SK-N-SH treated with all-trans-retinoic acid at 6 μM for 48 hours (cell line): Measurements from ENCODE around the gene PRAF2.
A peak's percentile ranks its signal among the peaks of the same experiment; 100 is the strongest.

ENCODE experiments used
- ATAC-seq: fragments of 200-7000 bp; cut with Tn5 transposase; 3 replicates; pipeline ENCODE4 v1.9.1; 2020; ENCODE audit warnings: mild to moderate bottlenecking, moderate library complexity
- ARNTL ChIP-seq: fragments of 450-650 bp; formaldehyde crosslinking; IDR thresholded peaks from 2 replicates; pipeline ENCODE4 v1.5.0; 2020; ENCODE audit warnings: low read depth, mild to moderate bottlenecking, moderate library complexity, borderline replicate concordance
- BACH2 ChIP-seq: fragments of 250-450 bp; sonication (Bioruptor Pico); IDR thresholded peaks from 2 replicates; pipeline ENCODE4 v1.9.0; 2021; ENCODE audit warnings: mild to moderate bottlenecking, borderline replicate concordance
- CREB5 ChIP-seq: fragments of 250-450 bp; sonication (Bioruptor Pico); IDR thresholded peaks from 2 replicates; pipeline ENCODE4 v1.5.1; 2020; ENCODE audit warnings: low read depth, mild to moderate bottlenecking, moderate library complexity
- CSRNP3 ChIP-seq: fragments of 250-450 bp; sonication (Bioruptor Pico); IDR thresholded peaks from 2 replicates; pipeline ENCODE4 v1.5.1; 2021; ENCODE audit warnings: mild to moderate bottlenecking, moderate library complexity
- ESRRG ChIP-seq: fragments of 250-450 bp; sonication (Bioruptor Pico); IDR thresholded peaks from 2 replicates; pipeline ENCODE4 v1.6.1; 2021; ENCODE audit warnings: mild to moderate bottlenecking
- GLIS3 ChIP-seq: fragments of 250-450 bp; sonication (Bioruptor Pico); IDR thresholded peaks from 2 replicates; pipeline ENCODE4 v1.5.0; 2020; ENCODE audit warnings: mild to moderate bottlenecking, moderate library complexity
- ISL1 ChIP-seq: fragments of 250-450 bp; sonication (Bioruptor Pico); IDR thresholded peaks from 2 replicates; pipeline ENCODE4 v2.1.2; 2022; ENCODE audit warnings: mild to moderate bottlenecking, moderate library complexity
- OSR1 ChIP-seq: fragments of 250-450 bp; sonication (Bioruptor Pico); IDR thresholded peaks from 2 replicates; pipeline ENCODE4 v1.8.0; 2022; ENCODE audit warnings: moderate library complexity, mild to moderate bottlenecking, inconsistent platforms
- PATZ1 ChIP-seq: fragments of 250-450 bp; sonication (Bioruptor Pico); IDR thresholded peaks from 2 replicates; pipeline ENCODE4 v1.8.0; 2020; ENCODE audit warnings: mild to moderate bottlenecking, moderate library complexity, borderline replicate concordance
- POU6F1 ChIP-seq: fragments of 250-450 bp; sonication (Bioruptor Pico); IDR thresholded peaks from 2 replicates; pipeline ENCODE4 v1.8.0; 2021; ENCODE audit warnings: low read depth, mild to moderate bottlenecking, moderate library complexity, borderline replicate concordance
- PPARA ChIP-seq: fragments of 250-450 bp; sonication (Bioruptor Pico); IDR thresholded peaks from 2 replicates; pipeline ENCODE4 v1.5.0; 2020; ENCODE audit warnings: mild to moderate bottlenecking, borderline replicate concordance
- RARB ChIP-seq: fragments of 250-450 bp; sonication (Bioruptor Pico); IDR thresholded peaks from 2 replicates; pipeline ENCODE4 v1.8.0; 2021; ENCODE audit warnings: mild to moderate bottlenecking, moderate library complexity
- TCF4 ChIP-seq: fragments of 250-450 bp; sonication (Bioruptor Pico); IDR thresholded peaks from 2 replicates; pipeline ENCODE4 v1.8.0; 2021; ENCODE audit warnings: mild to moderate bottlenecking, moderate library complexity, borderline replicate concordance
- TOX ChIP-seq: fragments of 250-450 bp; sonication (Bioruptor Pico); IDR thresholded peaks from 2 replicates; pipeline ENCODE4 v1.8.0; 2021; ENCODE audit warnings: mild to moderate bottlenecking, moderate library complexity, borderline replicate concordance
- TSHZ2 ChIP-seq: fragments of 250-450 bp; sonication (Bioruptor Pico); IDR thresholded peaks from 2 replicates; pipeline ENCODE4 v1.5.0; 2020; ENCODE audit warnings: mild to moderate bottlenecking, moderate library complexity
- ZC3H10 ChIP-seq: fragments of 250-450 bp; sonication (Bioruptor Pico); IDR thresholded peaks from 2 replicates; pipeline ENCODE4 v1.5.1; 2021; ENCODE audit warnings: mild to moderate bottlenecking, moderate library complexity
- ZFP3 ChIP-seq: fragments of 250-450 bp; sonication (Bioruptor Pico); IDR thresholded peaks from 2 replicates; pipeline ENCODE4 v1.5.0; 2020; ENCODE audit warnings: mild to moderate bottlenecking, moderate library complexity
- ZFP30 ChIP-seq: fragments of 450-650 bp; formaldehyde crosslinking; IDR thresholded peaks from 2 replicates; pipeline ENCODE4 v1.5.0; 2022; ENCODE audit warnings: mild to moderate bottlenecking, moderate library complexity
- ZNF565 ChIP-seq: fragments of 450-650 bp; formaldehyde crosslinking; conservative IDR thresholded peaks from 2 replicates; pipeline ENCODE4 v1.5.0; 2020; ENCODE audit warnings: low read depth, mild to moderate bottlenecking, moderate library complexity
- ZNF70 ChIP-seq: fragments of 450-650 bp; formaldehyde crosslinking; IDR thresholded peaks from 2 replicates; pipeline ENCODE4 v1.5.0; 2020; ENCODE audit warnings: mild to moderate bottlenecking, moderate library complexity
- ZNF8 ChIP-seq: fragments of 450-650 bp; formaldehyde crosslinking; IDR thresholded peaks from 2 replicates; pipeline ENCODE4 v1.5.0; 2020; ENCODE audit warnings: mild to moderate bottlenecking, moderate library complexity

PRAF2 gene

GRCh38 chrX:49079489-49080428, 6.0 kb upstream of the PRAF2 start, which contains the start of gene WDR45:
WDR45 (minus strand) TSS chrX:49079887; CDS start chrX:49078095, 1,792 bp downstream.
- peak; percentile 87 for ATAC-seq
- TF ChIP-seq TCF4 (no peak), TOX (CRISPR knock-in tag) (no peak), CSRNP3 (no peak), OSR1 (CRISPR knock-in tag) (no peak), BACH2 (CRISPR knock-in tag) (no peak), ESRRG (CRISPR knock-in tag) (no peak), TSHZ2 (CRISPR knock-in tag) (no peak), POU6F1 (CRISPR knock-in tag) (no peak), PPARA (CRISPR knock-in tag) (no peak), ZFP3 (no peak), ISL1 (no peak), ZNF70 (CRISPR knock-in tag) (no peak), RARB (CRISPR knock-in tag) (no peak), ZNF8 (CRISPR knock-in tag) (no peak), ZFP30 (no peak), GLIS3 (no peak), PATZ1 (CRISPR knock-in tag) (no peak), ARNTL (no peak), CREB5 (CRISPR knock-in tag) (no peak), ZC3H10 (CRISPR knock-in tag) (no peak)

GRCh38 chrX:49077941-49078340, 4.1 kb upstream of the PRAF2 start:
- ATAC-seq = no peak
- no peak for TF ChIP-seq ZNF565 (CRISPR knock-in tag)
- no peak for TF ChIP-seq TOX (CRISPR knock-in tag)
- no peak for TF ChIP-seq CSRNP3
- no peak for TF ChIP-seq CREB5 (CRISPR knock-in tag)
- TF ChIP-seq ZFP3 = no peak
- no peak for TF ChIP-seq PATZ1 (CRISPR knock-in tag)
- TF ChIP-seq ZC3H10 (CRISPR knock-in tag) = no peak
- no peak for TF ChIP-seq PPARA (CRISPR knock-in tag)
- TF ChIP-seq GLIS3 = no peak
- no peak for TF ChIP-seq ZFP30
- no peak for TF ChIP-seq ISL1
- no peak for TF ChIP-seq TCF4
- TF ChIP-seq ZNF8 (CRISPR knock-in tag) = no peak
- TF ChIP-seq POU6F1 (CRISPR knock-in tag) = no peak
- TF ChIP-seq ARNTL = no peak
